Kidney epithelial cell (primary cell): ENCODE data around the gene KAT8. TPM values are rescaled to one million over a fixed set of nuclear protein-coding genes. Genes with fewer than 3 reads are reported as not detected.
A peak's percentile ranks its signal among the peaks of the same experiment; 100 is the strongest.

Experiments
- DNase-seq: peaks from one replicate; pipeline ENCODE4 v3.0.0-alpha.2; 2010; ENCODE audit warnings: low read depth
- H3K27me3 ChIP-seq: 2 replicates; pipeline ENCODE4 v1.6.0; 2011; ENCODE audit warnings: low read length; ENCODE audit not compliant: control insufficient read depth, insufficient read depth
- H3K36me3 ChIP-seq: 2 replicates; pipeline ENCODE4 v1.5.1; 2011; ENCODE audit warnings: low read length; ENCODE audit not compliant: control insufficient read depth, insufficient read depth
- H3K4me3 ChIP-seq: 2 replicates; pipeline ENCODE4 v1.5.1; 2011; ENCODE audit warnings: low read depth, mild to moderate bottlenecking, control low read depth, low read length
- total RNA-seq: library from RNA; depleted of rRNA; stranded (reverse); fragments of >200 nt; gene quantifications from 2 replicates; pipeline ENCODE4 v1.2.3, GENCODE V29; 2015
- TF ChIP-seq, protein P1 (sequence below): IDR thresholded peaks from 2 replicates; pipeline ENCODE4 v1.5.1; 2011; ENCODE audit warnings: mild to moderate bottlenecking, moderate library complexity, low read length, control low read depth, inconsistent platforms; ENCODE audit not compliant: insufficient read depth, poor library complexity, severe bottlenecking

KAT8 gene
- total RNA-seq, 1 donor from 2014 or later, result 48.7 TPM

- DNase-seq, result no peak
- Histone ChIP-seq H3K4me3 (peak overlapping the region; percentile 90), H3K27me3 (no peaks in the 10 kb centered on the region), H3K36me3 (peaks cover 3% of the 10 kb centered on the region)
- TF ChIP-seq, protein P1, sequence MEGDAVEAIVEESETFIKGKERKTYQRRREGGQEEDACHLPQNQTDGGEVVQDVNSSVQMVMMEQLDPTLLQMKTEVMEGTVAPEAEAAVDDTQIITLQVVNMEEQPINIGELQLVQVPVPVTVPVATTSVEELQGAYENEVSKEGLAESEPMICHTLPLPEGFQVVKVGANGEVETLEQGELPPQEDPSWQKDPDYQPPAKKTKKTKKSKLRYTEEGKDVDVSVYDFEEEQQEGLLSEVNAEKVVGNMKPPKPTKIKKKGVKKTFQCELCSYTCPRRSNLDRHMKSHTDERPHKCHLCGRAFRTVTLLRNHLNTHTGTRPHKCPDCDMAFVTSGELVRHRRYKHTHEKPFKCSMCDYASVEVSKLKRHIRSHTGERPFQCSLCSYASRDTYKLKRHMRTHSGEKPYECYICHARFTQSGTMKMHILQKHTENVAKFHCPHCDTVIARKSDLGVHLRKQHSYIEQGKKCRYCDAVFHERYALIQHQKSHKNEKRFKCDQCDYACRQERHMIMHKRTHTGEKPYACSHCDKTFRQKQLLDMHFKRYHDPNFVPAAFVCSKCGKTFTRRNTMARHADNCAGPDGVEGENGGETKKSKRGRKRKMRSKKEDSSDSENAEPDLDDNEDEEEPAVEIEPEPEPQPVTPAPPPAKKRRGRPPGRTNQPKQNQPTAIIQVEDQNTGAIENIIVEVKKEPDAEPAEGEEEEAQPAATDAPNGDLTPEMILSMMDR, result no peak
Observed at GRCh38 chr16:31074814-31075183, 42.7 kb upstream of the KAT8 start.

GRCh38 chr16:31076319-31076718 lies 41.1 kb upstream of the KAT8 start:
- H3K36me3 ChIP-seq, result peaks cover 6% of the 10 kb centered on the region
- no peaks in the 10 kb centered on the region for H3K27me3 ChIP-seq
- TF ChIP-seq, protein P1, result no peak
- H3K4me3 ChIP-seq, result no peak overlapping the region
- no peak for DNase-seq

DNA sequence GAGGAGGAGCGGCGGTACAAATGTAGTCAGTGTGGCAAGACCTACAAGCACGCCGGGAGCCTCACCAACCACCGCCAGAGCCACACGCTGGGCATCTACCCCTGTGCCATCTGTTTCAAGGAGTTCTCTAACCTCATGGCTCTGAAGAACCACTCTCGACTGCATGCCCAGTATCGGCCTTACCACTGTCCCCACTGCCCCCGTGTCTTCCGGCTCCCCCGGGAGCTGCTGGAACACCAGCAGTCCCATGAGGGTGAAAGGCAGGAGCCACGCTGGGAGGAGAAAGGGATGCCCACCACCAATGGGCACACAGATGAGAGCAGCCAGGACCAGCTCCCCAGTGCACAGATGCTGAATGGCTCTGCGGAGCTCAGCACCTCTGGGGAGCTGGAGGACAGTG lies 40.4 kb upstream of the KAT8 start:
- Histone ChIP-seq H3K36me3 (peaks cover 6% of the 10 kb centered on the region), H3K4me3 (no peak overlapping the region), H3K27me3 (no peaks in the 10 kb centered on the region)
- DNase-seq, result no peak
- TF ChIP-seq, protein P1, result no peak

DNA sequence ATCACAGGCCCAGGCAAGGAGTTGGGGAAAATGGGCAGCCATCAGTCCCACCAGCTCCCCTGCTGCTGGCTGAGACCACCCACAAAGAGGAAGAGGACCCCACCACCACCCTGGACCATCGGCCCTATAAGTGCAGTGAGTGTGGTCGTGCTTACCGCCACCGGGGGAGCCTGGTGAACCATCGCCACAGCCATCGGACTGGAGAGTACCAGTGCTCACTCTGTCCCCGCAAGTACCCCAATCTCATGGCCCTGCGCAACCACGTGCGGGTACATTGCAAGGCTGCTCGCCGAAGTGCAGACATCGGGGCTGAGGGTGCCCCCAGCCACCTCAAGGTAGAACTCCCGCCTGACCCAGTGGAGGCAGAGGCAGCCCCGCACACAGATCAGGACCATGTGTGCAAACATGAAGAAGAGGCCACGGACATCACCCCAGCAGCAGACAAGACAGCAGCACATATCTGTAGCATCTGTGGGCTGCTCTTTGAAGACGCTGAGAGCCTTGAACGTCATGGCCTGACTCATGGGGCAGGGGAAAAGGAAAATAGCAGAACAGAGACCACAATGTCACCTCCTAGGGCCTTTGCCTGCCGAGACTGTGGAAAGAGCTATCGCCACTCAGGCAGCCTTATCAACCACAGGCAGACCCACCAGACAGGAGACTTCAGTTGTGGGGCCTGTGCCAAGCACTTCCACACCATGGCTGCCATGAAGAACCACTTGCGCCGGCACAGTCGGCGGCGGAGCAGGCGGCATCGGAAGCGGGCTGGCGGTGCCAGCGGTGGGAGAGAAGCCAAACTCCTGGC lies 39.7 kb upstream of the KAT8 start:
- Histone ChIP-seq H3K4me3 (no peak overlapping the region), H3K27me3 (no peaks in the 10 kb centered on the region), H3K36me3 (peaks cover 6% of the 10 kb centered on the region)
- TF ChIP-seq, protein P1, result no peak
- no peak for DNase-seq

GRCh38 chr16:31078597-31079341 lies 38.7 kb upstream of the KAT8 start:
- peaks cover 6% of the 10 kb centered on the region for H3K36me3 ChIP-seq
- TF ChIP-seq, protein P1, result no peak
- no peak overlapping the region for H3K4me3 ChIP-seq

More at GRCh38 chr16:31078597-31079341, 38.7 kb upstream of the KAT8 start:
- no peaks in the 10 kb centered on the region for H3K27me3 ChIP-seq
- DNase-seq, result no peak
